Glutamatergic neuron (in vitro differentiated cells): ENCODE results near the gene HSPG2. TPM values are rescaled to one million over a fixed set of nuclear protein-coding genes. Genes with fewer than 3 reads are reported as not detected.

Experiments used
- DNase-seq: peaks from one replicate; pipeline ENCODE4 v3.0.0; 2022
- H3K27ac Mint-ChIP-seq: one replicate; pipeline ENCODE4 v1.8.0; 2020; ENCODE audit warnings: mild to moderate bottlenecking, mixed read lengths, inconsistent platforms; ENCODE audit not compliant: unreplicated experiment
- H3K27me3 Mint-ChIP-seq: one replicate; pipeline ENCODE4 v1.8.0; 2020; ENCODE audit warnings: mild to moderate bottlenecking, moderate library complexity, mixed read lengths, inconsistent platforms; ENCODE audit not compliant: unreplicated experiment
- H3K36me3 Mint-ChIP-seq: one replicate; pipeline ENCODE4 v1.8.0; 2020; ENCODE audit warnings: mild to moderate bottlenecking, mixed read lengths, inconsistent platforms; ENCODE audit not compliant: unreplicated experiment
- H3K4me1 Mint-ChIP-seq: one replicate; pipeline ENCODE4 v1.8.0; 2020; ENCODE audit warnings: mild to moderate bottlenecking, low read depth, mixed read lengths, inconsistent platforms; ENCODE audit not compliant: unreplicated experiment
- H3K4me3 Mint-ChIP-seq: one replicate; pipeline ENCODE4 v1.8.0; 2020; ENCODE audit warnings: mild to moderate bottlenecking, mixed read lengths, inconsistent platforms; ENCODE audit not compliant: unreplicated experiment
- H3K9me3 Mint-ChIP-seq: one replicate; pipeline ENCODE4 v1.8.0; 2020; ENCODE audit warnings: mild to moderate bottlenecking, moderate library complexity, mixed read lengths, inconsistent platforms; ENCODE audit not compliant: unreplicated experiment
- total RNA-seq: library from RNA; stranded (reverse); fragmentation: NEBNext Ultra II Directional; extraction: Animal tissue kit (Norgen Biotek cat#: 25700); gene quantifications from one replicate; pipeline ENCODE4 v1.2.1, GENCODE V29; 2021; ENCODE audit not compliant: unreplicated experiment
- TF ChIP-seq, protein P1 (sequence below): fragments of 200-600 bp; sonication (generic); IDR thresholded peaks from one replicate; pipeline ENCODE4 v1.5.0; 2021; ENCODE audit not compliant: partially characterized antibody, unreplicated experiment

Gene HSPG2
- total RNA-seq, 1 donor from 2014 or later: 3.3 TPM

GRCh38 chr1:21900766-21901472 is 36.2 kb downstream of the HSPG2 start:
- TF ChIP-seq, protein P1, sequence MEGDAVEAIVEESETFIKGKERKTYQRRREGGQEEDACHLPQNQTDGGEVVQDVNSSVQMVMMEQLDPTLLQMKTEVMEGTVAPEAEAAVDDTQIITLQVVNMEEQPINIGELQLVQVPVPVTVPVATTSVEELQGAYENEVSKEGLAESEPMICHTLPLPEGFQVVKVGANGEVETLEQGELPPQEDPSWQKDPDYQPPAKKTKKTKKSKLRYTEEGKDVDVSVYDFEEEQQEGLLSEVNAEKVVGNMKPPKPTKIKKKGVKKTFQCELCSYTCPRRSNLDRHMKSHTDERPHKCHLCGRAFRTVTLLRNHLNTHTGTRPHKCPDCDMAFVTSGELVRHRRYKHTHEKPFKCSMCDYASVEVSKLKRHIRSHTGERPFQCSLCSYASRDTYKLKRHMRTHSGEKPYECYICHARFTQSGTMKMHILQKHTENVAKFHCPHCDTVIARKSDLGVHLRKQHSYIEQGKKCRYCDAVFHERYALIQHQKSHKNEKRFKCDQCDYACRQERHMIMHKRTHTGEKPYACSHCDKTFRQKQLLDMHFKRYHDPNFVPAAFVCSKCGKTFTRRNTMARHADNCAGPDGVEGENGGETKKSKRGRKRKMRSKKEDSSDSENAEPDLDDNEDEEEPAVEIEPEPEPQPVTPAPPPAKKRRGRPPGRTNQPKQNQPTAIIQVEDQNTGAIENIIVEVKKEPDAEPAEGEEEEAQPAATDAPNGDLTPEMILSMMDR: no peak
- peaks cover 6% of the 10 kb centered on the region for H3K4me1 Mint-ChIP-seq
- H3K9me3 Mint-ChIP-seq: peaks cover 2% of the 10 kb centered on the region
- no peak overlapping the region for H3K27ac Mint-ChIP-seq
- no peak overlapping the region for H3K4me3 Mint-ChIP-seq
- no peaks in the 10 kb centered on the region for H3K36me3 Mint-ChIP-seq
- DNase-seq: no peak
- H3K27me3 Mint-ChIP-seq: peaks cover 6% of the 10 kb centered on the region

DNA sequence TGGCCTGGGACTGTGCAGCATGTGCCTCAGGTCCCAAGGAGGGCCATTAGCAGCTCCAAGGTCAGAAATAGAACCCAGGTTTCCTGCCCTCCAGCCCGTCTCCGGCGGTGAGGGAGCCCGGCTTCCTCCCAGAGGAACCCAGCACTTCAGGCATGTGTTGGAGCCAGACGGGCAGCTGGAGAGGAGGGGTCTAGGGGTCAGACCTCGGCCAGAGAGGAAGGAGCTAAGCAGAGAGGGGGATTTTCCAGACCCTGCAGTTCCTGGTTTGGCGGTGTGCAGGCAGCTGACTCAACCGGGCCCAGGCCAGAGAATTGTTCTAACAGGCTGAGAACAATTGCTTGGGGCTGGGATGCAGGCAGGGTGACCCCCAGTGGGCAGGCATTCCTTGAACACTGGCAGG is 37.1 kb downstream of the HSPG2 start:
- TF ChIP-seq, protein P1: no peak
- H3K4me1 Mint-ChIP-seq: peaks cover 6% of the 10 kb centered on the region
- no peak for DNase-seq
- H3K27ac Mint-ChIP-seq: no peak overlapping the region
- H3K27me3 Mint-ChIP-seq: peaks cover 4% of the 10 kb centered on the region
- H3K9me3 Mint-ChIP-seq: peaks cover under 1% of the 10 kb centered on the region
- no peak overlapping the region for H3K4me3 Mint-ChIP-seq
- no peaks in the 10 kb centered on the region for H3K36me3 Mint-ChIP-seq

DNA sequence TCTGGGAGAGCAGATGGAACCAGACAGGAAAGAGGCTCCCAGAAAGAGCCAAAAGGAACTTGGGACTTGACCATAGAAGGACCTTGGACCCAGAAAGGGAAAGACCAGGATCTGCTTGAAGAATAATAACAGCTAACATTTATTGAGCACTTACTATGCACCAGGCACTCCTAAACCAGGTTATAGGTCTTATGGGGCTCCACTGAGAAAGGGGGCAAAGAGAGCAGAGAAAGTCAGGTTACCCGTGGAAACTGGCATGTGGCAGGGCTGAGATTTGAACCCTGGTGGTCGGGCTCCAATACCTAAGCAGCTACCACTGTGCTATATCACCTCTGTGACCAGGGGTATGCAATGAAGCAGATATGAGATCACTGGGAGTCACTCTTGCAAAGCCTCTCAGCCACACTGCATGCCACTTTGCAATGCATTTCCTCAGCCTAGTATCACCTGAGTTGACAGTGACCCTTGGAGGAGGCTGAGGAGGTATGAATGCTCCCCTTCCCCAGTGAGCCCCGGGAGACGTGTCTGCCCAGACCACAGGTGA is 37.8 kb downstream of the HSPG2 start:
- TF ChIP-seq, protein P1: no peak
- Mint-ChIP-seq H3K4me1 (peaks cover 6% of the 10 kb centered on the region), H3K9me3 (no peaks in the 10 kb centered on the region), H3K36me3 (no peaks in the 10 kb centered on the region), H3K4me3 (no peak overlapping the region), H3K27ac (no peak overlapping the region), H3K27me3 (peaks cover 4% of the 10 kb centered on the region)
- DNase-seq: no peak

- Mint-ChIP-seq H3K9me3 (peaks cover 2% of the 10 kb centered on the region), H3K36me3 (no peaks in the 10 kb centered on the region), H3K4me1 (peaks cover 9% of the 10 kb centered on the region), H3K27ac (peak overlapping the region; percentile 34), H3K4me3 (no peak overlapping the region), H3K27me3 (peaks cover 6% of the 10 kb centered on the region)
- TF ChIP-seq, protein P1: no peak
- DNase-seq: no peak
These were observed 38.5 kb downstream of the HSPG2 start for GRCh38 chr1:21898326-21899200.
